Esophagus muscularis mucosa (tissue), 3 donors: ENCODE results near the gene PEX7.

Source experiments
- CTCF ChIP-seq, 3 experiments: fragments of 200-600 bp in 2 of 3; fragments of 450-650 bp in 1 of 3; sonication (generic) in 2 of 3; IDR thresholded peaks; one replicate each; pipeline ENCODE4 v1.5.1; 2017 to 2019; ENCODE audit warnings: antibody characterized with exemption in 3 of 3, mild to moderate bottlenecking in 2 of 3, moderate library complexity in 1 of 3
- POLR2A ChIP-seq: fragments of 450-650 bp; IDR thresholded peaks from one replicate; pipeline ENCODE4 v1.6.1; 2017; ENCODE audit warnings: antibody characterized with exemption, moderate library complexity, mild to moderate bottlenecking, low read depth
- POLR2AphosphoS5 ChIP-seq, 2 donors: sonication (generic); formaldehyde crosslinking; IDR thresholded peaks; one replicate each; pipeline ENCODE4 v1.6.1; 2017; ENCODE audit warnings: antibody characterized with exemption in 2 of 2

- TF ChIP-seq POLR2AphosphoS5 (IDR thresholded peaks at IDR 0.05) (no peak), CTCF (IDR thresholded peaks at IDR 0.05) (no peak), POLR2A (no peak)
These were observed 128.2 kb downstream of the PEX7 start for GRCh38 chr6:136950436-136951126.
